NCI-H2196 treated with DMSO at 0.1 percent for 48 hours (cell line): ENCODE measurements around the gene PRDM16.
"Not testable (repeated sequence)": the region's sequence is repeated elsewhere in the genome, so short reads cannot be mapped to it uniquely, and the experiment has no call there.

ENCODE experiments used
- DNase-seq: peaks from one replicate; lab custom pipeline; 2025; ENCODE audit not compliant: unreplicated experiment; lab: John Stamatoyannopoulos, UW

The PRDM16 gene

DNA sequence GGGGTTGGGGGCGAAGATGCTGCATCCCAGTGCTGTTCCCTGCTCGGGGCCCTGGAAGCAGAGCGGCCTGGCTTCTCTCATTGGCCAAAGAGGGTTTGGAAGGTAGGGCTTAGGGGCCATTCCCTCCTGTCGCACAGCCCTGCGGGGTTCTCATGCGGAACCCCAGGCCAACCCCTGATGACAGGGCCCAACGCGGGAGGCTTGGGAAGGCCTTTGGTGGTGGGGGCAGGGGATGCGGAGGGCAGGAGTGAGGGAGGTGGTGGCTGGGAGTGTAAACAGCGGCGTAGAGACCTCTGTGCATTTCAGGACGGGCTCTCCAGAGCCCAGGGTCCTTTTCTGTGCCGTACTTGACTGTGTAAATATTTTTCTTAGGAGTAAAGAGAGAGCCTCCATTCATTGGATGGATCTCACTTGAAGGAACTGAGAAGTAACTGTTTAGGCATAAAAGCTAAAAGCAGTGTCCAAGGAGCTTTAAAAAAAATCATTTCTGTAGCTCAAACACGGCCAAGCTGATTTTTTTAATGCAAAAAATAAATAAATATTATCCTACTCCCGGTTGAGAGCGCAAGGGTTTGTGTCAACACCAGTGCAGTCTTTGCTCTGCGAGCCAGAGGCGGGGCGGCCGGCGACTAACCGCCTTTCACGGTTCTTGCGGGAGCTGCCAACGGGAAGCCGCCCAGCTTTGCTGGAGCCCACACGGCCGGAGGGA, 169.1 kb downstream of the PRDM16 start:
- DNase-seq: no peak

DNA sequence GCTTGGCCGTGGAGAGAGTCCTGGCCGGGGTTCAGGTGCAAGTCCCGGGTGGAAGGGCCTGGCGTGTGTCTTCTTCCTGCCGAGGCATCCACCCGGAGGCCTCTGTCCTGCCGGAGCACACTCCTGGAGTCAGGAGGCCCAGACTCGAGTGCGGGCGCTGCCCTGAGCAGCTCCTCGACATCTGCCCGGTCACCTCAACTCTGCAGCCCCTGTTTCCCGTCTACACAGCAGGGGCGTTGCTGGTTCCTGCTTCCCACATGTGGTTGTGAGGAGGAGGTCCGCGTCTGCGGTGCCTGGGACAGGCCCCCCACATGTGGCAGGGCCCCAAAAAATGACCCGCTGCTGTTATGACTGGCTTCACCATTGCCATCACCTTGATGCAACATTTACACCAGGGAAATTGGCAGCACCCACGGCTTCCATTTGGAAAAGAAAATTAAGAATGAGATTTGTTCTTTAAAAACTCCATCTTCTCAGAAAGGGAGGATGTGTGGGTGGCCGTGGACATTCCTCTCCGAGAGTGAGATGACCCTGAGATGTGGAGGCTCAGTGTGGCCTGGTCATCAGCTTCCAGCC, 169.8 kb downstream of the PRDM16 start:
- no peak for DNase-seq

DNA sequence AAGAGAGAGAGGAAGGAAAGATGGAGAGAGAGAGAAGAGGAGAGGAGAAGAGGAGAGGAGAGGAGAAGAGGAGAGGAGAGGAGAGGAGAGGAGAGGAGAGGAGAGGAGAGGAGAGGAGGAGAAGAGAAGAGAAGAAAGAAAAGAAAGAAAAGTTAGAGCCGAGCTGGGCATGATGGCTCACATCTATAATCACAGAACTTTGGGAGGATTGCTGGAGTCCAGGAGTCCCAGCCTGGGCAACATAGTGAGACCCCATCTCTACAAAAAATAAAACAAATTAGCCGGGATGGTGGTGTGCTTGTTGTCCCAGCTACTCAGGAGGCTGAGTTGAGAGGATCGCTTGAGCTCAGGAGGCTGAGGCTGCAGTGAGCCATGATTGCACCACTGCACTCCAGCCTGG, 171.0 kb downstream of the PRDM16 start:
- not testable (repeated sequence) for DNase-seq

DNA sequence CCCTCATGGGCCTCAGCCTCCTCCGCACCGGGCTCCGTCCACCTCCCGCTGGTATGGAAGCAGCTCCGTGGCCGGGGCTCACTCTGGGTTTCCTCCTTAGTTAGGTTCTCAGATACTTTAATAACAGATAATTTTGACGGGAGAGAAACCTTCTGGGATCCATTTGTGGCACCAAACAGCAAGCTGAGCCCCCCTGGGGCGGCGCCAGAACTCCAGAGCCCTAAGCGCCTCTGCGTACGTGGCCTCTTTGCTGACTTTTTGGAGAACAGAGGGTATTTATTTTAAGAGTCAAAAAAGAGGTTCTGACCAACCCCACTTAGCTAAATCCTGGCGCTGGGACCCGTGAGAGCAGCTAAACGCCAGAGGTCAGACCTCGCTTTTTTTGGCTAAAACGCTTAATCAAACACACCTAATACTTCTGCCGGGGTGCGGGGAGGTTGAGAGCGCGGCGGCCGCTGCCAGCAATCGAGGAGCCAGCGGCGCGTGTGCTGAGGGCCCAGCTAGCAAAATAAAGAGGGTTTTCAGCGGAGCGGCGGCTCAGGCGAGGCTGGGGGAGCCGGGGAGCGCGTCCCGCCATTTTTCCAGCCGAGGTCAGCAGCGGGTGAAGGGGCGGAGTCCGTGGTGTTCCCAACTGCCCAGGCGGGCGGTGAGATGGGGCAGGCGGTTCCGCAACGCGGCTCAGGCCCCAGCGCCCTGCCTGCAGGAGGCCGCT, 171.7 kb downstream of the PRDM16 start:
- no peak for DNase-seq

DNA sequence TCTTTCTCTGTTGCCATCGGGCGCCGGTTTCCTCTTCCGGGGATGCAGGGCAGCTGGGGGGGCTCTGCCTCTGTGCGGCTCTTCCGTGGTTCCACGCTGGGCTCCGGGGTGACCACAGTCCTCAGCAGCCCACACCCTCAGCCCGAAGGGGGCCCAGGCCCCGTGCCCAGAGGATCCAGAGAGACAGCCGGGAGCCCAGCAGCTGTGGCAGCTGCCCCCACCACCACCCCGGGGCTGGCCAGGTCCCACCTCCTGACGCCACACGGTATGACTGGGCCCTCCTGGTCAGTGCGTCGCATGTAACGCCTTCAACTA, 172.2 kb downstream of the PRDM16 start:
- no peak for DNase-seq

DNA sequence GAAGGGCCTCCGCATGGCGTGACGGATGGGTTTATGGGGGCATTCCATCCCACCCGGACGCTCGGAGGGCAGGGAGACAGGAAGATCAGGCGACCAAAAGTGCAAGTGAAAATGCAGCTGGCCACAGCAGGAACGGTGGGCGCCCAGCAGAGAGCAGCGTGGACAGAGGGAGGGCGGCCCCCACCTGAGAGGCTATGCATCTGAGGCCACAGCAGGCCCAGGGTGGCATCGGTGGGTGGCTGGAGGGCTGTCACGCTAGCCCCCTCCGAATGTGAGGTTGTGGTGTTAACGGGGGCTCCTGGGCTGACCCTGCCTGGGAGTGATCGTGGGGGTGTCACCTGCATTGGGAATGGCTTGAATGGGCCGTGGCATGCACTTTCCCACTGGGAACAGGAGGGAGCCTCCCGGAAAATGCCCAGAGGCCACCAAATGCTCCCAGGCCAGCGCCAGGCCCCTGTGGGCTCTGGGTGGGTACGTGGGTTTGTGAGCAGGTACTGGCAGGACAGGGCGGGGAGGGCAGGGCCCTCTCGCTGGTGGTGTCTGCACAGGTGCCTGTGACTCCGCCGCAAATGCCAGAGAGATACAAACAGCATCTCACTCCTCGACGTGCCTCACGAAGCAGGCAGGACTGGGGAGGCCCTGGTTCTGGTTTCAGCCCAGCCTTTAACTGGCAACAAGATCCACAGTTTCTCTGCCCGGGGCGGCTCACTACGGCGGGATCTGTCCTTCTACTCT, 172.8 kb downstream of the PRDM16 start:
- no peak for DNase-seq

DNA sequence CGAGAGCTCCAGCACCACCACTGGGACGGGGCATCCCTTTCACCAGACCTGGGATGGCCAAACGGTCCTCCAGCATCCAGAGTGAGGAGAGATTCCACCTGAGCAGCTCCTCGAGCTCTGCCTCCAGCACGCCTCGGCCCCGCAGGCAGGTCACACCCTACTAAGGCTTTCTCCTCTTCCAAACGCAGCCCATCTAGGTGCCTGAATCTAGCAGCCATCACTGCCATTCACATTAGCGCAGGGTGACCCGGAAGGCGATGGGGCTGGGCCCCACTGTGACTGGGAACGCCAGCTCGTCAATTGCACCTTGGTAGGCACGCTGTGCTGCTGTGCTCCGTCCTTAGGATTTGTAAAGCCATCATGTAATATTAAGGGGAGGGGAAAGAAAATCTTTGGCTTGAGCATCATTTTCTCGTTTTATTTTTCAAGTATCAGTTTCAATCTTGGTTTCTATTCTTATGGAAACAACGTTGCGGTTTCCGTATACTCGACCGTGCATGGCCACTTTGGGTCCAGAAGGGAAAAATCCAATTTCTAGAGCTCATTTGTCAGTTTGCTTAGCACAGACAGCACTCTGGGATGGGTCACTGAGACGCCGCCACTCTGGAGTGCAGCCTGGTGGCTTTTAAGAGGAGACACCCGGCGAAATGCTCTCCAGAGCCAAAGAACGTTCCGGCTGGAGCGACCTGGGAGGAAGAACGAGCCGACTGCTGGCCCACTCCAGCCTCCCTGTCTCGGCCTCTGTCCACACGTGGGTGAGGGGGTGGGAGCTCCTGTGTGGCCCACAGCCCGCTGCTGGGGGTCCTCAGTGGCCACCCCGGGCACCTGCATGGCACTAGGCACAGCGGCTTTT, 173.6 kb downstream of the PRDM16 start:
- DNase-seq: no peak

DNA sequence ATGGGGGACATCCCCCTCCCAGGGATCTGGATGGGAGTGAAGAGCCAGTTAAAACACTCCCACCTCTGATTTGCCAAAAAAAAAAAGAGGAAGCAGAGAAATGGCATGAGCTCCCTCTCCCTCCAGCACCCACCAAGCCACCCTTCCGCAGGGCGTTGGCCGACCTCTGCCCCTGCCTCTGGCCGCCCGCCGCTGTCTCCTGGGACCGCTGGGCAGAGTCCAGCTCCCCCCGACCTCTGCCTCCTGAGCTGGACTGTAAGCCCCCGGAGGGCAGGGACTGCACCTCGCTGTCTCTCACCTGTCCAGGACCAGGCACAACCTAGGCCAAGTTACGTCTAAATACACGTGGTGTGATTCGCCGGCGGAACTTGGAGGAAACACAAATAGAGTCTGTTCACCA, 174.3 kb downstream of the PRDM16 start:
- DNase-seq: no peak

DNA sequence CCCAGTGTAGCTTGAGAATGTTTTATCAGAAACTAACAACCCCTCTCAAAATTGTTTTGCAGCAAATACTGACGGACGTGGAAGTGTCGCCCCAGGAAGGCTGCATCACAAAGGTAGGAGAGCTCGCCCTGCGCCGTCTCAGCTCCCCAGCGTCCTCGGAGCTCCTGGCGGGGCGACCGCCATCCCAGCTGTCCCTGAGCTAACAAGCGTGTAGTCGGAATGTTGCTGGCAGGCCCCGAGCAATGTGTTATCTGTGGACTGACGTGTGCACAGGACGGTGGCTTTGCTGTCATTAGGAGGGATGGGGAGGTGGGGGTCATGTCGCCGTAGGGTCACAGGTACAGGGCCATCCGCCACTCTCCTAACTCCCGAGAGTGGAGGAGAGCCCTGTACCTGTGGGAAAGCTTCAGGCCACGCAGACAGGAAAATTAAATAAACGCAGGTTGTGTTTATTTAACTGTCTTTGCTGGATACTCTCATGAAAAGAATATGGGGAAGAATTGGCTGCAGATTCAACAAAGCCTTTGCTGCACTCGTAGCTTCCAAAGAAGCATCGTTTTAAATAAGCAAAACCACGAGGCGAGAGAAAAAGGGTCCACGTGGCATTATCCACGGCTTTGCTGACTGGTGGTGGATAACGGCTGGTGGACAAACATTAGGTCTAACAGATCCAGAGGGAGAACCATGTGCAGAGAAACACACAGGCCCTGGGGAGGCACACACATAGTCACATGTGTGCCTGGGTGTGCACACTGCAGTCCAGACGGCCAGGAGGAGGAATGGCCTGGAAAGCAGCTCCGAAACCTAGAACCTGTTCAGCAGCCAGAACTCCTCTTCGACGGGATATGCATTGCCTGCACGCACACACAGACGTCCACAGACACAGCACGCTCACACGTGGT, 175.3 kb downstream of the PRDM16 start:
- no peak for DNase-seq

DNA sequence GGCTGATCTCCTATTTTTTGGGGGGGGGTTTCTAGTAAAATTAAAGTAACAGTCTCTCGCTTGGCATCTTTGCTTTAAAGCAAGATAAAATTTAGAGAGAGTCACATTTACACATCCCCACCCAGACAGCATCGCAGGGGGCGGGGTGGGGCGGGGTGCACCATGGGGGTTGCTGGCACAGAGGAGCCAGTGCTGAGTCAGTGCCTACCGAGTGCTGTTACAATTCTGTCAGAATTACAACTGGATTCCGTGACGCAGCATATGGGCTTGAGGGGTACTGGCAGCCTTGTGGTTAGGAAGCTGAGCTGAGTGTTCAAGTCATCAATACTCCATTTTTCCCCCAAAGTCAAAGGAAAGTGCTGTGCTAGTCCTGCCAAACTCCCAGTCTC, 175.9 kb downstream of the PRDM16 start:
- DNase-seq: no peak

DNA sequence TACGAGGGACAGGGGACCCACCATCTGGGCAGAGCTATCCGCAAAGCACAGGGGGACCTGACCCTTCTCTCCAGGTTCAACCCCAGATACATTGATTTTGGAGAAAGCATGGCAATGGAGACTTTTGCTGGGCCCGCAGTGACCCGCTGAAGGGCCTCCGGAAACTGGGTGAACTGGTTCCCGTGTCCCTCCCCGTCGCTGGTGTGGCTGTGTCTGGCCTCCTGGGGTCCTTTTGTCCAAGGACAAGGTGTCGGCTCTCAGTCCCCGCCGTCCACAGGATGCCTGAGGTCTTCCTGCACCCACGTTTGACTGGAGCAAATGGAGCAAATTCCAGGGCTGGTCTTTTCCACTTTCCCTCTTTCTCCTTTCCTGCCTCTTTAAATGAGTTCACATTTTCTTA, 176.3 kb downstream of the PRDM16 start:
- DNase-seq: no peak

DNA sequence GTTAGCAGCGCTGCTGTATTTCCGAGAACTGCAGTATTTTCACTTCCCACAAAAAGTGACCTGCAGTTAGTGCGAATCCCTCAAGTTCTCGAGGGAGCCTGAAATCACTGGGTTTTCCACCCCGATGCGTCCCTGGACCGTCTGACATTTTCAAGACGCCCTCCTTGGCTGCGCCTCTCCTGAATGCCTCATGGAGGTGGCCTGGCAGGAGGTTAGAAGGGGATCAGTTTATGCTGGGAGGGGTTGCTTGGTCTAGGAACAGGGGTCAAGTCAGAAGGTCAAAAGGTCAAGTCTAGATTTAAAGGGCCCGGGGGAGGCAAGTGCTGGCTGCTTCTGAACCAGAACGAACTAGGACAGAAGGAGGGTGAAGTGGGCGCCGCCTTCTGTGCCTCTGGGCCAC, 176.8 kb downstream of the PRDM16 start:
- no peak for DNase-seq

DNA sequence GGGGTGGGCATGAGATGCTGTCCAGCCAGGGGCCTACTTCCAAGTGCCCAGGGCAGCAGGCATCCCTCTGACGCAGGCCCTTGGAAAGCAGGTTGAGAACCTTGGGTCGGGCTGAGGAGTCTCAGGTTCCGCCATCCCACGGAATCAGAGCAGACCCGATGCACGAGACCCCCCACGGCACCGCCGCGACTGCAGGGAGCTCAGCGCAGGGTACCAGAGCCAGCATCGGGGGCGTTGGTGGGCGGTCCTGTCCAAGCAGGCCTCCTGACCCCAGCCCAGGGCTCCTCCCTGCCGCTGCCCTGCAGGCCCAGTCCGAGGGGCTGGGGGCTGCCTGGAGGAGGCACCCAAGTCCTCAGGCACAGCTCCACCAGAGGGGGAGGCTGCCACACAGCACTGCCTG, 177.2 kb downstream of the PRDM16 start:
- no peak for DNase-seq

DNA sequence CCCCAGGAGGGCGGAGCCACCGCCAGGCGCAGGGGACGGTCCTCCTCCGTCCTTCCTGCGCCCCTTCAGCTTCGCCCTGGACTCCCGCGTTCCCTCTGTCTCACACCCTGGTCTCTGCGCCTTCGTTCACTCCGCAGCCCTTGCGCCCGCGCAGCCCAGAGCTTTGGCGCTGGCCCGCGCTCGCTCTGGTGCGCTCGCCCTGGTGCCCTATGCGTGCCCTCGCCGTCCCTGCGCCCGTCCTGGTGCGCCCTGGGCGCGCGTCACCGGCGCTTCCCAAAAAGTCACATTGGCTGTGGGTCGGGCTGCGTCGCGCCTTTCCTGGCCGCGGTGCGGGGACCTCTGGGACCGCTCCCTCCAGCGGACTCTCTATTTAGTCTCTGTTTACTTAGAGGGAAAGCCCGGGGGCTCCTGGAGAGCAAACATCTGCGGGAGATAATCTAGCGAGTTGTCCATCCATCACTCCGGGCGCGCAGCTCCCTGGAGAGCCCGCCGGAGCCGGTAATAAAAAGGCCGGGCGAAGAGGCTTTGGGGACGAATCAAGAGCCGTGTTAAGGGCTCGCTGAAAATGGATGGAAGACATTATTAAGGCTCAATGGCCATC, 178.6 kb downstream of the PRDM16 start:
- no peak for DNase-seq

DNA sequence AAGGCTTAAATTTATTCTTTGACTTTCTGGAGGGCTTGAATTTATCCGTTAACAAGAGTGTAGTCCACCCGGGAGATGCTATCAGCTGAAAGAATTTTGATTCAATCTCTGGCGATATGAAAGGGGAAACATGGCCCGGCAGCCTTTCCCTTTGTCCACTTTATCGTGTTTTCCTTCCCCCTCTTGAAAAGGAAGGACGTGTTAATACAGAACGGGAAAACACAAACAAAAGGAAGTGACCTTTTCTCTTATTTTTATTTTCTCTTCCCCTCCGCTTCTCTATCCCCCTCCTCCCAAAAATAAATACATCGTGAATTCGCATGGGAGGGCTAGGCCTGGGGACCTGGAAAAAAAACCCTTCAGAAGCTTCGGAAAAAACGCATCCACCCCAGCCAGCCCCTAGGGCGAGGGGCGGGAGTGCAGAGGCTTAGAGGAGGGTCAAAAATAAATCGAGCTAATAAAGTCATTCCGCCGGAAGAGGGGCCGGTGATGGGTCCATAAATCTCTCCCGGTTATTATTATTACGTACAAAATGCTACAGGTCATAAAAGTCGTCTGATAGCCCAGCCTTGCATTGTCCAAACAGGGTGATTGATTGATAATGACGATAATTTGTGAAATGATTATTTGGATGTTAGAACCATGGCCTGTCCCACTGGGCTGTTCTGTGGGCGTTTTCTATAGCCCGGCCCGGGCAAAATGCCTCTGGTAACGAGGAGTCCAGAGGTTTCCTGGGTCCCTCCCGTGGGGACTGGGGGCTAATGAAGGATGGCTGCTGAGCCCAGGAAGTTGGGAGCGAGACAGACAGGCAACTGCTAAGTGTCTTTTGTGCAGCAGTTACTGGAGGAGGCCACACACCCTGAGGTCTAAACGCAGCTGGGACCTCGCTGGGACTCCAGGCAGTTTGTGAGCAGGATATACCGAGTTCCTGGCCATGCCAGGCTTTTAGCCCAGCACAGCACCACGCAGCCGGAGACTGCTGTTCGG, 179.4 kb downstream of the PRDM16 start:
- DNase-seq: no peak

DNA sequence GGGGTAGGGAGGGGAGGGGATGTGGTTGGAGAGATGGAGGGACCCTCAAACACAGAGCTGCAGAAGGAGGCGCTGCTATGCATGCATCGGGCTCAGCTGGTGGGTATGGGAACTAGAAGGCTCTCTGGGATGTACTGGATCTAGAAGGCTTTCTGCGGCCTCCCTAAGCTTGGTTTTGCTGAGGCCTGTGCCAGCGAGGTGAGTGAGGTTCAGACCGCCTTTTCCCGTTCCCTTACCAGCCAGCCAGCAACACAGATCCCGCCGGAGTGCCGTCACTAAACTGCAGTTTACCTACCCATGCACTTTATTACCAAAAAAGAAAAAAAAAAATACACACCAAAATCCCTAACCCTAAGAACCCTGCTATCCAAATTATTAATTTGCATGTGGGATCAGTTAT, 180.2 kb downstream of the PRDM16 start:
- DNase-seq: no peak

DNA sequence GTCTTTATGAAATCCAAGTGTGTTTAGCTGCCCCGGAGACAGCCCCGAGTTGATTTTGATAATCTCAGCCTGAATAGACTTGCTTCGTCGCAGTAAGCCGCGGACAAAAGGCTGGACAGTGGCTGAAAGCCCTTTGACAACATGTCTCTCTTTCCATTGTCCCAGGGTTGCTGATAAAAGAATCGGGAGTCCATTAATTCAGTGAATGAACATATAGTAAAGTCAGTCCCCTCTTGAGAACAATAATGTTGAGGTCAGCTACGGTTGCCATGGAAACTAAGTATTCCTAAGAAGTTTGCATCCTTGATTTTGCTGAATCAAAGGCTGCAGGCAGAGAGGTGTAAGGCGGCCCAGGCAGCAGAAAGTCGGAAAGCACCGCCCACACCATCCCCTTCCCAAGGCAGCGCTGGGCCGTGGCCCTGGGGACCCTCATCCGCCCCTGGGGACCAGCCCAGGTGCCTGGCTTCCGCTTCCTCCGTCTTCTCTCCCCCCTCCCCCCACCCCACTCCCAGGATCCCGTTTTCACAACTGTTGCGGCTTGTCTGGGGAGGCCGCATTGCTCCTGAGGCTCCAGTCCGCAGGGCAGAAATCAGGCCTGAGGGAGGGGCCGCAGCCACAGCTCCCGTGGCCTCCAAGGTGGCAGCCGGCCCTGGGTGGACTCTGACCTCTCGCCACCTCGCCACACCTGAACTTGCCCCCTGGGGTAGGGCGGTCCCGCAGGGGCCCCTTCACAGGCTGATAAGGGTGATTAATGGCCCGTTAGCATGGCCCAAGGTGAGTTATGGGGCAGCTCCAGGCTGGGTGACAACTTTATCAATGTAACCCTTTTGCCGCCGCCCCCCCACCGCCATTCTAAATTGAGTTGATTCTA, 180.9 kb downstream of the PRDM16 start:
- DNase-seq: no peak

DNA sequence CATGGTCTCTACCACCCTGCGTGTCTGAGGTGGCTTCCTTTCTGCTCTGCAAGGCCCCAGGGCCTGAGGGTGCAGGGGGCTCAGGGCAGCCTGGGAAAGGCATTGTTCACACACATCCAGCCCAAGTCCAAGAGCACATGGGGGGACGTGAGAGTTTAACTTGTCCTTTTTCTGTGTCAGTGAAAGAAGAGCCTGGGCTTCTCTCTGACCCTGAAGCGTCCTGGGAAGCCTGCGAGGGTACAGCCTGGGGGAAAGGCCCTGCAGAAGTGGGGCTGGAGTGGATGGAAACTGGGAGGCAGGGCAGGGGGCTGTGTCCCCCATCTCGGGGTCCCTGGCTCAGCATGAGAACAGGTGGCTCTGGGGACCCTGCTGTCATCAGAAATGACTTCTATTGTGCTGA, 181.6 kb downstream of the PRDM16 start:
- DNase-seq: no peak
